Progenitor cell of endocrine pancreas (in vitro differentiated cells): ENCODE data around the gene MAP4. TPM values are rescaled to one million over a fixed set of nuclear protein-coding genes. Genes with fewer than 3 reads are reported as not detected.

ENCODE experiments used
- DNase-seq: peaks from one replicate; pipeline ENCODE4 v3.0.0; 2021; ENCODE audit warnings: low spot score; ENCODE audit not compliant: unreplicated experiment
- H3K27ac Mint-ChIP-seq: 2 replicates; pipeline ENCODE4 v1.8.0; 2021; ENCODE audit warnings: mild to moderate bottlenecking, moderate library complexity, mixed read lengths
- H3K27me3 Mint-ChIP-seq: 2 replicates; pipeline ENCODE4 v1.8.0; 2021; ENCODE audit warnings: mixed read lengths
- H3K36me3 Mint-ChIP-seq: 2 replicates; pipeline ENCODE4 v1.8.0; 2022; ENCODE audit warnings: mixed read lengths; ENCODE audit not compliant: insufficient read depth
- H3K4me1 Mint-ChIP-seq: 2 replicates; pipeline ENCODE4 v1.8.0; 2021; ENCODE audit warnings: low read depth, mixed read lengths
- H3K4me3 Mint-ChIP-seq: 2 replicates; pipeline ENCODE4 v1.8.0; 2021; ENCODE audit warnings: low read depth, mild to moderate bottlenecking, moderate library complexity, mixed read lengths
- H3K9me3 Mint-ChIP-seq: 2 replicates; pipeline ENCODE4 v1.8.0; 2021; ENCODE audit warnings: low read depth, mixed read lengths
- total RNA-seq: library from RNA; stranded (reverse); gene quantifications from 2 replicates; pipeline ENCODE4 v1.2.1, GENCODE V29; 2021
- TF ChIP-seq, protein P1 (sequence below): fragments of 200-600 bp; sonication (generic); IDR thresholded peaks from one replicate; pipeline ENCODE4 v1.5.0; 2021; ENCODE audit warnings: antibody characterized with exemption, mild to moderate bottlenecking; ENCODE audit not compliant: unreplicated experiment

MAP4 gene
- total RNA-seq, 1 donor from 2014 or later: 121 TPM

GRCh38 chr3:47854267-47854666 is 161.9 kb downstream of the MAP4 start:
- Mint-ChIP-seq H3K27me3 (no peaks in the 10 kb centered on the region), H3K4me3 (no peak overlapping the region), H3K4me1 (no peaks in the 10 kb centered on the region), H3K36me3 (peaks cover 18% of the 10 kb centered on the region), H3K9me3 (no peaks in the 10 kb centered on the region), H3K27ac (no peak overlapping the region)
- TF ChIP-seq, protein P1, sequence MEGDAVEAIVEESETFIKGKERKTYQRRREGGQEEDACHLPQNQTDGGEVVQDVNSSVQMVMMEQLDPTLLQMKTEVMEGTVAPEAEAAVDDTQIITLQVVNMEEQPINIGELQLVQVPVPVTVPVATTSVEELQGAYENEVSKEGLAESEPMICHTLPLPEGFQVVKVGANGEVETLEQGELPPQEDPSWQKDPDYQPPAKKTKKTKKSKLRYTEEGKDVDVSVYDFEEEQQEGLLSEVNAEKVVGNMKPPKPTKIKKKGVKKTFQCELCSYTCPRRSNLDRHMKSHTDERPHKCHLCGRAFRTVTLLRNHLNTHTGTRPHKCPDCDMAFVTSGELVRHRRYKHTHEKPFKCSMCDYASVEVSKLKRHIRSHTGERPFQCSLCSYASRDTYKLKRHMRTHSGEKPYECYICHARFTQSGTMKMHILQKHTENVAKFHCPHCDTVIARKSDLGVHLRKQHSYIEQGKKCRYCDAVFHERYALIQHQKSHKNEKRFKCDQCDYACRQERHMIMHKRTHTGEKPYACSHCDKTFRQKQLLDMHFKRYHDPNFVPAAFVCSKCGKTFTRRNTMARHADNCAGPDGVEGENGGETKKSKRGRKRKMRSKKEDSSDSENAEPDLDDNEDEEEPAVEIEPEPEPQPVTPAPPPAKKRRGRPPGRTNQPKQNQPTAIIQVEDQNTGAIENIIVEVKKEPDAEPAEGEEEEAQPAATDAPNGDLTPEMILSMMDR: no peak
- DNase-seq: no peak

- DNase-seq: no peak
- no peaks in the 10 kb centered on the region for H3K9me3 Mint-ChIP-seq
- H3K27me3 Mint-ChIP-seq: no peaks in the 10 kb centered on the region
- H3K27ac Mint-ChIP-seq: peak overlapping the region; percentile 69
- no peaks in the 10 kb centered on the region for H3K4me1 Mint-ChIP-seq
- TF ChIP-seq, protein P1: no peak
- H3K36me3 Mint-ChIP-seq: peaks cover 16% of the 10 kb centered on the region
- H3K4me3 Mint-ChIP-seq: no peak overlapping the region
Observed at GRCh38 chr3:47852604-47853602, 163.3 kb downstream of the MAP4 start.

GRCh38 chr3:47851888-47852603 is 164.2 kb downstream of the MAP4 start:
- no peaks in the 10 kb centered on the region for H3K9me3 Mint-ChIP-seq
- TF ChIP-seq, protein P1: no peak
- peak overlapping the region; percentile 41 for H3K27ac Mint-ChIP-seq
- DNase-seq: no peak
- H3K27me3 Mint-ChIP-seq: no peaks in the 10 kb centered on the region
- H3K4me1 Mint-ChIP-seq: no peaks in the 10 kb centered on the region
- H3K4me3 Mint-ChIP-seq: no peak overlapping the region
- H3K36me3 Mint-ChIP-seq: peaks cover 17% of the 10 kb centered on the region

- no peak for DNase-seq
- H3K27me3 Mint-ChIP-seq: no peaks in the 10 kb centered on the region
- H3K4me3 Mint-ChIP-seq: no peak overlapping the region
- H3K27ac Mint-ChIP-seq: peak overlapping the region; percentile 82
- TF ChIP-seq, protein P1: no peak
- no peaks in the 10 kb centered on the region for H3K4me1 Mint-ChIP-seq
- H3K9me3 Mint-ChIP-seq: no peaks in the 10 kb centered on the region
- peaks cover 17% of the 10 kb centered on the region for H3K36me3 Mint-ChIP-seq
Observed at GRCh38 chr3:47850564-47851410, 165.4 kb downstream of the MAP4 start.
